KMS-11 (cell line): ENCODE measurements around the gene OSBPL9.

ENCODE experiments used
- H2AFZ ChIP-seq: fragments of 200-600 bp; sonication (generic); 2 replicates; pipeline ENCODE4 v1.6.1; 2016; ENCODE audit warnings: antibody characterized with exemption, mixed run types, low read depth
- H3K27ac ChIP-seq: fragments of 200-600 bp; sonication (generic); 2 replicates; pipeline ENCODE4 v1.6.1; 2016; ENCODE audit warnings: mild to moderate bottlenecking, mixed run types
- H3K27me3 ChIP-seq: fragments of 200-600 bp; sonication (generic); 2 replicates; pipeline ENCODE4 v1.6.1; 2017; ENCODE audit warnings: mild to moderate bottlenecking, low read depth, mixed run types, moderate library complexity; ENCODE audit not compliant: insufficient read depth
- H3K36me3 ChIP-seq: fragments of 200-600 bp; sonication (generic); 2 replicates; pipeline ENCODE4 v1.6.1; 2017; ENCODE audit warnings: mild to moderate bottlenecking, mixed run types; ENCODE audit not compliant: insufficient read depth
- H3K4me1 ChIP-seq: fragments of 200-600 bp; sonication (generic); 2 replicates; pipeline ENCODE4 v1.6.1; 2016; ENCODE audit warnings: mild to moderate bottlenecking, low read depth, mixed run types; ENCODE audit not compliant: poor library complexity, severe bottlenecking
- H3K4me2 ChIP-seq: fragments of 200-600 bp; sonication (generic); 2 replicates; pipeline ENCODE4 v1.7.0; 2016; ENCODE audit warnings: mild to moderate bottlenecking, mixed run types
- H3K4me3 ChIP-seq: fragments of 200-600 bp; sonication (generic); IDR thresholded peaks from 2 replicates; pipeline ENCODE4 v1.6.1; 2017; ENCODE audit warnings: low read depth, low read length, mixed read lengths; ENCODE audit not compliant: insufficient read depth
- H3K79me2 ChIP-seq: fragments of 200-600 bp; sonication (generic); 2 replicates; pipeline ENCODE4 v1.6.1; 2016; ENCODE audit warnings: low read depth, mixed run types; ENCODE audit not compliant: insufficient read depth
- H3K9ac ChIP-seq: fragments of 200-600 bp; sonication (generic); 2 replicates; pipeline ENCODE4 v1.6.1; 2016; ENCODE audit warnings: mild to moderate bottlenecking, mixed run types
- H4K20me1 ChIP-seq: fragments of 200-600 bp; sonication (generic); 2 replicates; pipeline ENCODE4 v1.6.1; 2016; ENCODE audit warnings: mild to moderate bottlenecking, mixed run types; ENCODE audit not compliant: insufficient read depth
- TF ChIP-seq, protein P1 (sequence below): fragments of 200-600 bp; sonication (generic); conservative IDR thresholded peaks from 2 replicates; pipeline ENCODE4 v1.6.1; 2017; ENCODE audit warnings: low read depth, mild to moderate bottlenecking, antibody characterized with exemption, low read length, moderate library complexity, mixed read lengths

OSBPL9 gene

DNA sequence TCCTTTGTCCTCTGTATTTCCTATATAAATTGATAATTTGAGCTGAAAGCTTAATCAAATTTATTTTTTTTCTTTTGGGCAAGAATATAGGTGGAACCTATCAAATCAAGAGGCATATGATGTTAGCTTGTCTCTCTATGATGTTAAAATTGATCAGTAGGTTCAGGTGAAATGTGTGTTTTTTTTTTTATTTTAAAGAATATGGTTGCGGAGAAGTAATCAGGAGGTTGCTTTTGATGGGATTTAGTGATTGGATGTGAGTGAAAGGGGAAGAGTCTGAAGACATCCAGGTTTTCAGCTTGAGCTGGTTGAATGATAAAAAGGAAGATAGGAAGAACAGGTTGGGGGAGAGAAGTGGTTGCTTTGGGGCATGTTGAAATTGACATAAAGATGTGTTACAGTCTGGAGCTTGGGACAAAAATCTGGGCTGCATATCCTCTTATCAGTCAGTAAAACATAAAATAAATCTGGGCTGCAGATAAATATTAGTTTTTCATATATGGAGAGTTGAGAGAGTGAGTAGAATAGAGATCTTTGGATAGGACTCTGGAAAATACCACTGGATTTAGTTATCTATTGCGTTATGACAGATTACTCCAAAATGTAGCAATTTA, 5.1 kb downstream of the OSBPL9 start:
- Histone ChIP-seq H3K4me3 (no peak overlapping the region), H3K79me2 (no peaks in the 10 kb centered on the region), H4K20me1 (no peaks in the 10 kb centered on the region), H3K4me2 (no peak overlapping the region), H3K36me3 (no peaks in the 10 kb centered on the region), H2AFZ (no peak overlapping the region), H3K27ac (no peak overlapping the region), H3K9ac (no peak overlapping the region), H3K4me1 (no peaks in the 10 kb centered on the region), H3K27me3 (no peaks in the 10 kb centered on the region)
- TF ChIP-seq, protein P1, sequence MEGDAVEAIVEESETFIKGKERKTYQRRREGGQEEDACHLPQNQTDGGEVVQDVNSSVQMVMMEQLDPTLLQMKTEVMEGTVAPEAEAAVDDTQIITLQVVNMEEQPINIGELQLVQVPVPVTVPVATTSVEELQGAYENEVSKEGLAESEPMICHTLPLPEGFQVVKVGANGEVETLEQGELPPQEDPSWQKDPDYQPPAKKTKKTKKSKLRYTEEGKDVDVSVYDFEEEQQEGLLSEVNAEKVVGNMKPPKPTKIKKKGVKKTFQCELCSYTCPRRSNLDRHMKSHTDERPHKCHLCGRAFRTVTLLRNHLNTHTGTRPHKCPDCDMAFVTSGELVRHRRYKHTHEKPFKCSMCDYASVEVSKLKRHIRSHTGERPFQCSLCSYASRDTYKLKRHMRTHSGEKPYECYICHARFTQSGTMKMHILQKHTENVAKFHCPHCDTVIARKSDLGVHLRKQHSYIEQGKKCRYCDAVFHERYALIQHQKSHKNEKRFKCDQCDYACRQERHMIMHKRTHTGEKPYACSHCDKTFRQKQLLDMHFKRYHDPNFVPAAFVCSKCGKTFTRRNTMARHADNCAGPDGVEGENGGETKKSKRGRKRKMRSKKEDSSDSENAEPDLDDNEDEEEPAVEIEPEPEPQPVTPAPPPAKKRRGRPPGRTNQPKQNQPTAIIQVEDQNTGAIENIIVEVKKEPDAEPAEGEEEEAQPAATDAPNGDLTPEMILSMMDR, result no peak

DNA sequence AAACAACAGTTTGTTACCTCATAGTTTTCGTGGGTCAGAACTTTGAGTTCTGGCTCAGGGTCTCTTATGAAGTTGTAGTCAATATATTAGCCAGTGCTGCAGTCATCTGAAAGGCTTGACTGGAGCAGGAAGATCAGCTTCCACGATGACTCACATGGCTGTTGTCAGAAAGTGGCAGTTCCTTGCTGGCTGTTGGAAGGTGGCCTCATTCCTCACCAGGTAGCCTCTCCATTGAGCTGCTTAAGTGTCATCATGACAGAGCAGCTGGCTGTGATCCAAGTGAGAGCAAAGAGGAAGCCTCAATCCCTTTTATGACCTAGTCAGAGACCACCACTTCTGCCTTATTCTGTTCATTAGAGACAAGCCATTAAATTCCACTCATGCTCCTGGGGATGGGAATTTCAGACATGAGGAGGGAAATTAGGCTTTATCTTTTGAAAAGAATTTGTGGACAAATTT, 5.6 kb downstream of the OSBPL9 start:
- Histone ChIP-seq H3K4me2 (no peak overlapping the region), H3K4me3 (no peak overlapping the region), H4K20me1 (no peaks in the 10 kb centered on the region), H3K9ac (no peak overlapping the region), H3K36me3 (no peaks in the 10 kb centered on the region), H3K27me3 (no peaks in the 10 kb centered on the region), H2AFZ (no peak overlapping the region), H3K27ac (no peak overlapping the region), H3K4me1 (no peaks in the 10 kb centered on the region), H3K79me2 (no peaks in the 10 kb centered on the region)
- TF ChIP-seq, protein P1, result no peak

DNA sequence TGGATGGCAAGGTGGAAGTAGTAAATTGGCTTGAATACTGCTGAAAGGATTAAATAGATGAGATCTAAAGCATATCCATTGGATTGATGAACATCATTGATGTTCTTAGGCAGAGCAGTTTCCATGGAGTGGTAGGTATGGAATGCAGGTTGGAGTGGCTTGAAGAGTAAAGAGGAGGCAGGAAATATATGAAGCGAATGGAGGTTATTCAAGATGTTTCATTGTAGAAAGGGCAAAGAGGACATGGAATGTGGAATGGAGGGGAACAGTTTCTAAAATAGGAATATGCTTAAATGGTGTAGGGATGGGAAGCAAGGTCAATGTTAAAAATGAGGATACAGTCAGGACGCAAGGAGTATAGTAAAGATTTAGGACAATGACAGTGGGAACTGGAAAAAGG, 6.1 kb downstream of the OSBPL9 start:
- no peak overlapping the region for H3K4me2 ChIP-seq
- no peak overlapping the region for H2AFZ ChIP-seq
- H4K20me1 ChIP-seq, result no peaks in the 10 kb centered on the region
- H3K79me2 ChIP-seq, result no peaks in the 10 kb centered on the region
- TF ChIP-seq, protein P1, result no peak
- H3K27me3 ChIP-seq, result no peaks in the 10 kb centered on the region
- no peaks in the 10 kb centered on the region for H3K4me1 ChIP-seq
- H3K36me3 ChIP-seq, result no peaks in the 10 kb centered on the region
- H3K4me3 ChIP-seq, result no peak overlapping the region
- H3K27ac ChIP-seq, result no peak overlapping the region
- H3K9ac ChIP-seq, result no peak overlapping the region

DNA sequence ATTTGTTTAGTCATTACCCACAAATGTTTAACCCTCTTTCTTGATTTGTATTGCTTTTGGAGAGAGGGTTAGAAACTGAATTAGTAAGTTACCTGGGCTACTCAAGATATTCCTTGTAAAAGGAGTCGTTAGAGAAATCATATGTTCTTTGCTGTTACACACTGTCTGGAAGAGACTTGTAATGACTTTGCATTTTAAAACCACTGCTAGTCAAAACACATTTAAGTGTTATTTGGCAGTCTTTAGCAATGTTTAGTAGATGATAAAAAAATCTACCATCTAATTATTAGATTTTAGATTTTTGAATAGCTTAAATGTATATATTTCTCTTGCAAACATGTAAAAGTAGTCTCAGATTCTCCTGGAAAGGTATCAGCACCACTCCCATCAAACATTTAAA, 6.6 kb downstream of the OSBPL9 start:
- Histone ChIP-seq H3K27ac (no peak overlapping the region), H3K4me3 (no peak overlapping the region), H2AFZ (no peak overlapping the region), H3K4me1 (no peaks in the 10 kb centered on the region), H4K20me1 (no peaks in the 10 kb centered on the region), H3K27me3 (no peaks in the 10 kb centered on the region), H3K79me2 (no peaks in the 10 kb centered on the region), H3K36me3 (no peaks in the 10 kb centered on the region), H3K9ac (no peak overlapping the region), H3K4me2 (no peak overlapping the region)
- TF ChIP-seq, protein P1, result no peak
